HUES64 (cell line): ENCODE results near the gene NLRC5.

Source experiments
- H3K27ac ChIP-seq: 2 replicates; pipeline ENCODE4 v1.7.0; 2013; ENCODE audit warnings: low read depth, low read length, inconsistent platforms
- H3K27me3 ChIP-seq: 2 replicates; pipeline ENCODE4 v1.6.1; 2013; ENCODE audit warnings: mild to moderate bottlenecking, low read length; ENCODE audit not compliant: insufficient read depth
- H3K36me3 ChIP-seq: 2 replicates; pipeline ENCODE4 v1.6.1; 2013; ENCODE audit warnings: mild to moderate bottlenecking, low read length; ENCODE audit not compliant: insufficient read depth
- H3K4me1 ChIP-seq: 2 replicates; pipeline ENCODE4 v1.6.1; 2013; ENCODE audit warnings: mild to moderate bottlenecking, low read length, moderate library complexity; ENCODE audit not compliant: insufficient read depth
- H3K4me3 ChIP-seq: 2 replicates; pipeline ENCODE4 v1.5.1; 2013; ENCODE audit warnings: mild to moderate bottlenecking, low read length, moderate library complexity
- H3K9ac ChIP-seq: 2 replicates; pipeline ENCODE4 v1.6.1; 2013; ENCODE audit warnings: mild to moderate bottlenecking, low read depth, low read length
- H3K9me3 ChIP-seq: 2 replicates; pipeline ENCODE4 v1.6.1; 2013; ENCODE audit warnings: low read depth, low read length; ENCODE audit not compliant: insufficient read depth
- WGBS: fragments of 150-250, 120-280 bp; methylation state at CpG from one replicate; pipeline ENCODE4 v1.1.7; 2013; ENCODE audit warnings: missing lambda C conversion rate; 5-methylcytosine and 5-hydroxymethylcytosine counted together

The NLRC5 gene

DNA sequence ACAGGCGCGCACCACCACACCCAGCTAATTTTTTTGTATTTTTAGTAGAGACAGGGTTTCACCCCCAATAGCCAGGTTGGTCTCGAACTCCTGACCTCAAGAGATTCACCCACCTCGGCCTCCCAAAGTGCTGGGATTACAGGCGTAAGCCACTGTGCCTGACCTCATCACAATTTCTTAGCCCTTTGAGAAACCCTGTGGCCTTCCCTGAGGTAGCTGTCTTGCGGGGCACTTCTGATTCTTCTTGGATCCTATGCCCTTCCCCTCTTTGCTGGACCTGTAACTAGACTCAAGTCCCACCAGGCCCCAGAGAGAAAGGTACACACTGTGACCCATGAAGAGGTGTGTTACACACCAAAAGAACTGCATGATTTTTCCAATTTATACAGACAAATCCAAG, 41.1 kb upstream of the NLRC5 start:
- WGBS = 94% methylated on average over 5 of the region's 6 CpGs
- no peak overlapping the region for H3K4me3 ChIP-seq
- H3K27ac ChIP-seq = no peak overlapping the region
- H3K36me3 ChIP-seq = peaks cover 23% of the 10 kb centered on the region
- H3K9ac ChIP-seq = no peak overlapping the region
- no peaks in the 10 kb centered on the region for H3K27me3 ChIP-seq
- no peaks in the 10 kb centered on the region for H3K4me1 ChIP-seq
- no peaks in the 10 kb centered on the region for H3K9me3 ChIP-seq

GRCh38 chr16:56950051-56950450, 39.3 kb upstream of the NLRC5 start:
- Histone ChIP-seq H3K9me3 (no peaks in the 10 kb centered on the region), H3K4me1 (no peaks in the 10 kb centered on the region), H3K4me3 (no peak overlapping the region), H3K36me3 (peaks cover 5% of the 10 kb centered on the region), H3K9ac (no peak overlapping the region), H3K27ac (no peak overlapping the region), H3K27me3 (no peaks in the 10 kb centered on the region)
- 88% methylated on average over 4 of the region's 4 CpGs for WGBS

DNA sequence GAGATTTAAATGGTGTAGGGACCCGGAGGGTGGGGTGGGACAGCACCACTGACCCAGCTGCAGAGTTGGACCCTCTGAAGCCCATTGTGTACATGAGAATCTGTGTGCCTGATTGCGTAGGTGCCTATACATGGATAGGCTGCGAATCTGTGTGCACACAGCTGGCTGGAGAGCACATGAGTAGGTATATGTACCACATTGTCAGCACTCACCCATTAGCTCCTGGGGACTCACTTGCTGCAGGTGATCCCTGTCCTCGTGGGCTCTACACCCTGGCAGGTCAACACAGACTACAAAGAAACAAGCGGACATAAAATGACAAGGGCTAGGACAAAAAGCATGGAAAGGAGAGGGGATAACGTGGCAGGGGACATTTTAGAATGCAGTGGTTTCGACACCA, 38.9 kb upstream of the NLRC5 start:
- no peak overlapping the region for H3K9ac ChIP-seq
- H3K9me3 ChIP-seq = peaks cover 2% of the 10 kb centered on the region
- no peaks in the 10 kb centered on the region for H3K27me3 ChIP-seq
- H3K36me3 ChIP-seq = peaks cover 1% of the 10 kb centered on the region
- no peaks in the 10 kb centered on the region for H3K4me1 ChIP-seq
- WGBS = 96% methylated on average over 7 of the region's 7 CpGs
- no peak overlapping the region for H3K27ac ChIP-seq
- no peak overlapping the region for H3K4me3 ChIP-seq

- WGBS = 76% methylated on average over 15 of the region's 15 CpGs
- Histone ChIP-seq H3K9ac (no peak overlapping the region), H3K4me1 (no peaks in the 10 kb centered on the region), H3K27ac (no peak overlapping the region), H3K4me3 (no peak overlapping the region), H3K36me3 (no peaks in the 10 kb centered on the region), H3K27me3 (no peaks in the 10 kb centered on the region), H3K9me3 (peaks cover 2% of the 10 kb centered on the region)
Observed at GRCh38 chr16:56950881-56951771, 38.2 kb upstream of the NLRC5 start.

- Histone ChIP-seq H3K36me3 (no peaks in the 10 kb centered on the region), H3K27ac (no peak overlapping the region), H3K4me1 (no peaks in the 10 kb centered on the region), H3K27me3 (no peaks in the 10 kb centered on the region), H3K4me3 (no peak overlapping the region), H3K9me3 (peaks cover 2% of the 10 kb centered on the region), H3K9ac (no peak overlapping the region)
- WGBS = 83% methylated on average over 6 of the region's 6 CpGs
Observed at GRCh38 chr16:56953006-56953405, 36.4 kb upstream of the NLRC5 start.

- H3K27me3 ChIP-seq = no peaks in the 10 kb centered on the region
- peaks cover 2% of the 10 kb centered on the region for H3K9me3 ChIP-seq
- no peaks in the 10 kb centered on the region for H3K36me3 ChIP-seq
- H3K9ac ChIP-seq = no peak overlapping the region
- WGBS = 92% methylated on average over 4 of the region's 4 CpGs
- no peak overlapping the region for H3K27ac ChIP-seq
- no peaks in the 10 kb centered on the region for H3K4me1 ChIP-seq
- no peak overlapping the region for H3K4me3 ChIP-seq
Observed at GRCh38 chr16:56956076-56956475, 33.3 kb upstream of the NLRC5 start.

DNA sequence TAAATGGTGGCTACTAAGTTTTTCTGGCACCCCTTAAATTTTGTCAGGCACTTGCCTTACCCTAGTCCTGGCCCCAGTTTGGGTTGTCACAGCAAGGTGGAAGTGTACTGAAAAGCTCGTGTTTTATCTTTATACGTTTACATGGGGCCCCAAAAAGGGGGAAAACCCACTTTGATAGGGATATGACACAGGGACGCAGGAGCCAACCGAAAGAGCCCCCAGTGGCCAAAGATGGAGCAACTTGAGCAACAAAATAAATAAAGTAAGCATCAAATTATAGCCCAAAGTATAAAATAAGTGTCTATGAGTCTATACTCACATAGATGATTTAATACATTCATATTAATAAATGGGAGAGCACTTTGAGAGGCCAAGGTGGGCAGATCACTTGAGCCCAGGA, 32.6 kb upstream of the NLRC5 start:
- 87% methylated on average over 4 of the region's 4 CpGs for WGBS
- no peaks in the 10 kb centered on the region for H3K27me3 ChIP-seq
- H3K9ac ChIP-seq = no peak overlapping the region
- no peaks in the 10 kb centered on the region for H3K4me1 ChIP-seq
- no peak overlapping the region for H3K27ac ChIP-seq
- no peaks in the 10 kb centered on the region for H3K36me3 ChIP-seq
- H3K4me3 ChIP-seq = no peak overlapping the region
- peaks cover 2% of the 10 kb centered on the region for H3K9me3 ChIP-seq

DNA sequence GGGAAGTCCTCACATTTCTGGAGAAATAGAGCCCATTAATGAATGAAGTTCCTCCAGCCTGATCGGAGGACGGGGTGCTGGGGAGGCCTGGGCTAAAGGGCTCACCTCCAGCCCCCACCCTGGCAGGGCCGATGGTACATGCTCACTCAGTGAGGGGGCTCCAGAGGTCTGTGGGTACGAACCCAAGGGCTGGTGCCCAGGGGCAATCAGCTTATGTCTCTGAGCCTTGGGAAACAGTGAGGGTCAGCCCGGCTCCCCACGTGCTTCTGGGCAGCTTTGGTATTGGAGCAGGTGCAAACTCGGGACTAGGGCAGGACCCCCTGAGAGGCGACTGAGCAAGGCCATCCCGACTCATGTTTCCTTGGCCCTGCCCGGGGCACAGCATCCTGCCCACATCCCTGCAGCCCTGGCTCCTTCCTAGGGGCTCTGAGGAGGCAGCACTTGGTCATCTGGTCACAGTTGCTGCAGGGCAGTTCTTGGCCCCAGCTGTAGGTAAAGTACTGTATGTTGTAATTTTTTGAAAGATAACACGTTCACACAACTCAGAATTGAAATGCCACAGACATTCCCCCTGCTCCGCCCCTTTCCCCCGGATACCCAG, 28.6 kb upstream of the NLRC5 start:
- WGBS = 84% methylated on average over 13 of the region's 13 CpGs
- H3K9me3 ChIP-seq = no peaks in the 10 kb centered on the region

DNA sequence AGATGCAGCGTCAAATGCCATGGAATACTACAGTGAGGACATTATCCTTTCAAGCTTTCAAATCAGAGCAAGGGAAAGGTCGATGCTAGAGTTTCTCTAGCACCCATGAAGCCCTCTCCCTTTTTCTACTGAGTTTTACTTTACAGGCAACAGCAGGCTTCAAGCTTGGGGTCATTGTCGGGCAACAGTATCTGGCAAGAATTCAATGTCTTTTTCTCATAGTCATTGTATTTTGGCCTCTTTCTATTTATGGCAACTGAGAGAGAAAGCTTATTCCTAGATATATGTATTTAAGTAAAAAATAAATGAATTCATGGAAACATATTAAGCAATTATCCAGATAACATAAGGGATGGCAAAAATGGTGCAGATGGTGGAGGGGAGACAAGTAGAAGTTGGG, 28.0 kb upstream of the NLRC5 start:
- no peak overlapping the region for H3K27ac ChIP-seq
- WGBS = 89% methylated on average over 3 of the region's 3 CpGs

More for the DNA sequence above, 28.6 kb upstream of the NLRC5 start:
- Histone ChIP-seq H3K9ac (no peak overlapping the region), H3K27ac (no peak overlapping the region), H3K27me3 (no peaks in the 10 kb centered on the region), H3K36me3 (no peaks in the 10 kb centered on the region), H3K4me3 (no peak overlapping the region), H3K4me1 (no peaks in the 10 kb centered on the region)

GRCh38 chr16:56961851-56962281, 27.5 kb upstream of the NLRC5 start, which contains the start of gene CETP:
CETP (plus strand) TSS chr16:56961950; CDS start chr16:56961980, 30 bp downstream.
- no peak within 1 kb of the TSS for H3K9ac ChIP-seq
- H3K27ac ChIP-seq = no peak within 1 kb of the TSS

More for the DNA sequence above, 28.0 kb upstream of the NLRC5 start:
- Histone ChIP-seq H3K9ac (no peak overlapping the region), H3K36me3 (no peaks in the 10 kb centered on the region), H3K27me3 (no peaks in the 10 kb centered on the region), H3K4me1 (no peaks in the 10 kb centered on the region), H3K9me3 (no peaks in the 10 kb centered on the region), H3K4me3 (no peak overlapping the region)

More at GRCh38 chr16:56961851-56962281, 27.5 kb upstream of the NLRC5 start, which contains the start of gene CETP:
- H3K4me3 ChIP-seq = no peak within 1 kb of the TSS
- H3K27me3 ChIP-seq = no peaks in the 10 kb centered on the region
- H3K36me3 ChIP-seq = no peaks in the 10 kb centered on the region
- H3K4me1 ChIP-seq = no peaks in the 10 kb centered on the region
- 94% methylated on average over 12 of the region's 12 CpGs for WGBS
- no peaks in the 10 kb centered on the region for H3K9me3 ChIP-seq
